GM19467 (cell line): ENCODE results near the gene GATAD2A.

Source experiments
- ATAC-seq: cut with Tn5 transposase; IDR thresholded peaks from one replicate; pipeline ENCODE4 v1.9.1; 2021; ENCODE audit warnings: mild to moderate bottlenecking, moderate library complexity; ENCODE audit not compliant: unreplicated experiment

Gene GATAD2A

DNA sequence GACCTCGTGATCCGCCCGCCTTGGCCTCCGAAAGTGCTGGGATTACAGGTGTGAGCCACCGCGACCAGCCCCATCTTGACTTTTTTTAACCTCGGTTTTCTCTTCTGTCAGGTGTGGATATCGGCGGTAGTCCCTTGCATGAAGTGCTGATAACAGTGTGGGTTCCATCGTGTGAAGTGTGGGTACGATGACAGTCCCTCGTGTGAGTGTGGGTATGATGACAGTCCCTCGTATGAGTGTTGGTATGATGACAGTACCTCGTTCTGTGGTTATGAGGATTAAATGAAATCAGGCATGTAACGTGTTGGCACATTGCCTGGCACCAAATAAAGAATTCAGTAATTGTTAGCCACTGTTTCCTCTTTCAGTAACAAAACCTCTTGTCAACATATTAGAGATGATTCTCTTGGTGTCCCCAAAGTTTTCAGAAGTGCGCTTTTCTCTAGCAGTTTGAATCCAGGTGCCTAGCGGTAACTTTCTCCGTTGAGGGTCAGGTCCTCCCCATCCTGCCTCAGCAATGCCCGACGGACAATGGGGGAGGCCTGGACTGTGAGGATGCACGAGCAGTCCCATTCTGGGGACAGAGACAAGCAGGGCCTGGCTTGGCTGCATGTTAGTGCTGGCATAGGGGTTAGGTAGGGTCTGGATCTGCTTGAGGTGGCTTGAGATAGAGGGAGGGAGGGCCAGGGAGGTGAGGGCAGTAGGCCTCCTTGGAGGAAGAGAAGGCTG is 15.3 kb downstream of the GATAD2A start:
- ATAC-seq, result no peak

DNA sequence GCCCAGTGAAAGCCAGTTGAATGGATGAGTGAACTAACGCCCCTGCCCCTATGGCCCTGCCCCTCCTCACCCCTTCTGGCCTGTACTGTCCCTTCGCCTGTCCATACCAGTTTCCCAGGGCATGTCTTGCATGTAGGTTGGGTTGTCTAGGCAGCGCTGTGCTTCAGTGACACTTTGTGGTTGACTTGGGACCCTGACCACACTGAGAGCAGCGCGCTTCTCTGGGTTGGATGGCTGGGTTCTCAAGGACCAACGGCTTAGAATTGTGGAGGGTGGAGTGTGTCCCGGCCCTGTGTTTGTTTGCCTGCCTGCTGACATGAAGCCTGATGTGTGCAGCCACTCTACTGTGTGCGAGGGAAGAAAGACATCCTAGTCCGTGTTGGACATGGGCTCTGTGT is 15.8 kb downstream of the GATAD2A start:
- no peak for ATAC-seq

DNA sequence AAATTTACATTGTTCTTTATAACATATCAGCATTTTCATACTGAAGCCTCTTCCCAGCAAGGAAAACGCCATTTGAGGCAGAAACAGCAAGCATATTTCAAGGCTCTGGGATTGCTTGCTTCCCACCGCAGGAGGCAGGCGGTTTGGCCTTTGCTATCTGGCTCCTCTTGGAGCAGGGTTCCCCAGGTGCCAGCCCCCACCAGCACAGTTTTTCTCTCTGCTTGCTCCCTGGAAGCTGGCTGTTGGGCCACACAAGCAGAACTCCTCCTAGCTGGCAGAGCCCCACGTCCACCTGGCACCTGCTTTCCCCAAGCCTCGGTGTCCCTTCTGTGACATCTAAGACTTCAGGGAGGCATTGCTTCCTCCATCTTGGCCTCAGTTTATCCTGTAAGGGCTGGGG is 16.7 kb downstream of the GATAD2A start:
- ATAC-seq, result no peak

GRCh38 chr19:19423322-19423721 is 17.8 kb downstream of the GATAD2A start:
- no peak for ATAC-seq

DNA sequence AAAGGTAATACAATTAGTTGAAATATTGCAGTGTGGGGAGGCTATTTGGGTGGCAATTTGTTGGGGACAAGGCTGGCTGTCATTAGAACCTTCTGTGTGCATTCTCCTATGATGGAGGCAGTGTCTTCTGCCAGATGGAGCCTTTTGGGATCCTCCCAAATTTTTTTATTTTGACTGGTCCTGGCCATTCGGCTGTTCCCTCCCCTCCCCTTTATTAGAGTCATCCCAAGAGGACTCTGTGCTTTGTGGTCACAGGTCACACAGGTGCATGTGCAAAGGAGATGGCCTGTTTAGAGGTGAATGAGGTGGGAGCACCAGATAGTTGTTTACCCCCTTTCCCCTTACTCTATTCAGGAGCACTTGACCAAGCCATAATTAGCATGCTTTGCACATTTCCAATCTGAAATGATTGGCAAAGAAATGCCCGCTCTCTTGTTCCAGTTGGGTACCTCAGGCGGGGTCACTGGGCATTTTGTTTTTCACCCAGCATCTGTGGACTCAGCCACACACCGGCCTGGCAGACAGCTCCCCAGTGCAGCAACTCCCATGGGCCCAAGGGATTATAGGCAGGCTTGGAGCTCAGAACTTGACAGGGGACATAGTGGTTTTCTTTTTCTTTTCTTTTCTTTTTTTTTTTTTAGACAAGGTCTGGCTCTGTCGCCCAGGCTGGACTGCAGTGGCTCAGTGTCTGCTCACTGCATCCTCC is 19.8 kb downstream of the GATAD2A start:
- ATAC-seq, result no peak

DNA sequence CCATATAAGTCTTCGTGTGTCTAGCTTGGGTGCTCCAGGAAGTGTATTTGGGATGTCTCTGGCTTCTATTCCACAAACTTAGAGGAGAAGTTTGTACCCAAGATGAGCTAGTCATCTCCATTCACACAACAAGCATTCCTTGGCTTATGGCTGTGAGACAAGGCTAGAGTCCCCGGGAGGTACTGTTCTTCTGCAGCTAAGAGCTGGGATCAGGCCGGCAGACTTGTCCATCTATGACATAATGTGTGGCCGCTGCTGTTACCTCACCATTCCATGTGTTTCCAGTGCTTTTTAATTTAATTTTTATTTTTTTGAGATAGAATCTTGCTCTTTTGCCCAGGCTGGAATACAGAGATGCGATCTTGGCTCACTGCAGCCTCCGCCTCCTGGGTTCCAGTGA is 20.7 kb downstream of the GATAD2A start:
- no peak for ATAC-seq

DNA sequence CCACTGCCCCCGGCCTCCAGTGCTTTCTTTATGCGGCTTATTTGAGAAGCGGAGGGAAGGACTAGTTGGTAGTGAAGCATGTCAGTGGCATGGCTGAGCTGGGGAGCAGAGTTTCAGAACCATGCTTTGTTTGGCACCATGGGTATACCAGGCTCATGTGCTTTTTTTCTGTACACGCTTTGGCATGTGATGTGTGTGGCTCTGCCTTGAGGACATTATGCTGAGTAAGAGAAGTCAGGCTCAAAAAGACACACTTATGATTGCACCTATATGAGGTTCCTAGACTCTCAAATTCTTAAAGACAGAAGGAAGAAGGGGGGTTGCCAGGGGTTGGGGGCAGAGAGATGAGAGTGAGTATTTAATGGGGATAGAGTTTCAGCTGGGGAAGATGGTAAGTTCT is 21.3 kb downstream of the GATAD2A start:
- no peak for ATAC-seq

DNA sequence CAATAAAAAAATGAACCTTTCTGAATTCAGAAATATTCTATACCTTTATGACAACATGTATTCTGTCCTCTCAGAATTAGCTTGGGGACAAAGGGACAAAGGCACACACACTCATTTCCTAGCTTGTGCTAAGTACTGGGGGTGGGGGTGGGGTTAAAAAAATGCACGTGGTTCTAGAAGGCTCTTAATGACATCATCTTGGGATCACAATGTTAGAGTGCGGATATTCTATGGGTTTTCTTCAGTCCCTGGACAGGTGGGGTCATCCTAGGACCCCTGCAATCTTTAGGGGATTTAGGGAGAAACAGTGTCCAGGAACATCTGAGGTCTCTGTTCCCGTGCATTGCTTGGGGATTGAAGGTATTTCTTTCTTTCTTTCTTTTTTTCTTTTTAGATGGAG is 21.8 kb downstream of the GATAD2A start:
- no peak for ATAC-seq

DNA sequence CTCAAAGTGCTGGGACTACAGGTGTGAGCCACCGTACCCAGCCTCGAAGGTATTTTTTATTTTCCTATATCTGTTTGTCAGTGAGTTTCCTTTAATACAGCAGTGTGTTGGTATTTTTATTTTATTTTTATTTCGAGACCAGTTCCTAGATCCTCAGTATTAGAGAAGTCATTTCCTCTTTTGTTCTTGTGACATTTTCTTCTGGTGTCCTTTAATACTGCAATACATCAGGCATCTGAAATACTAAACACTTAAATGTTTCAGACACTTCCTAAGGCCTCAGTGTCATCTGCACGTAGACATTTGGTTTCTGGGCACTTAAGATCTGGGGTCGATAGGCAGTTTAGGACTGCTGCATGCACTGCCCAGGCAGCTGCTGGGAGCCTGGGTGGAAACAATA is 22.5 kb downstream of the GATAD2A start:
- ATAC-seq, result no peak

GRCh38 chr19:19428746-19429145 is 23.3 kb downstream of the GATAD2A start:
- no peak for ATAC-seq

GRCh38 chr19:19429361-19429760 is 23.9 kb downstream of the GATAD2A start:
- ATAC-seq, result no peak

GRCh38 chr19:19432732-19433131 is 27.3 kb downstream of the GATAD2A start:
- no peak for ATAC-seq

GRCh38 chr19:19433666-19434213 is 28.3 kb downstream of the GATAD2A start:
- no peak for ATAC-seq

GRCh38 chr19:19434483-19435045 is 29.1 kb downstream of the GATAD2A start:
- no peak for ATAC-seq

DNA sequence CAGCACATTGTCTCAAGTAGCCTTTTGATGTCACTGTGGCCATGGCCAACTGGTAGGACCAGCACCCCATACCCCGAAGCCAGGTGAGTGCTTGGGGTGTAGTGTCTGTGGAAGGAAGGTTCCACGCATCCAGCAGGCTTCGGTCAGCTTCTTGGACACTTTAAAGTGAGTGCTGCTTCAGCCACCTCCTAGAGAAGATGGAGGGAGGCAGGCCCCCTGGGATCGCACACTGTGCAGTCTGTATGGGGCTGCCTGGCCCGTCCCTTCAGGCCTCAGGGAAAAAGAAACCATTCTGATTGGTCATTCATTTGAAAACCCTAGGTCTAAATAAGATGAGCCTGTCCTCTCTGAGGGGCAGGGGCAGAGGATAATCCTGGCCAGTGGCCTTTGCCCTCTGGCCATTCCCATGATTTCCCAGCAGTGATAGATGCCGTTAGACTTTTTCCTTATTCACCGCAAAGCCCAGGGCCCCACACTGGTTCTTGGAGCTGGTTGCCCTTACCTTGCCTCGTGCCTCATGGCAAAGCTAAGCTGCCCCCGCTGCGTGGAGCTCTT is 30.7 kb downstream of the GATAD2A start:
- ATAC-seq, result no peak

GRCh38 chr19:19438366-19439175 is 33.1 kb downstream of the GATAD2A start:
- ATAC-seq, result no peak

- no peak for ATAC-seq
Measured at GRCh38 chr19:19439176-19439482, 33.7 kb downstream of the GATAD2A start.

DNA sequence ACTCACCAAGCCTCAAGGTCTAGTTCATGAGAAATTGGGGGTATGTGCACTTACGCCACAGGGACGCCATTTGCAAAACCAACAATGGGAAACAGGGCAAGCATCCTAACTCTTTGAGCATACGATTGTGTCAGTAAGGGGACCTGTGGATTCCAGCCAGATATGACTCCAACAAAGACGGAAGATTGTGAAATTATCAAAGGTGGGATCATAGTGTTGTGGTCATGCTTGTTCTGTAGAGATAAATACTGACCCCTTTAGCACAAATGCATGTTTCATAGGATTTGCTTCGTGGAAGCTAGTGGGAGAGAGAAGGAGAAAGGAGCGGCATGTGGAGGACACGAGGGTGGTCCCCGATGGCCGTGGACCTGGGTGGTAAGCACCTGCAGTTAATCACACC is 37.8 kb downstream of the GATAD2A start:
- ATAC-seq, result no peak

- no peak for ATAC-seq
Measured at GRCh38 chr19:19443902-19444680, 38.6 kb downstream of the GATAD2A start.

- no peak for ATAC-seq
Measured at GRCh38 chr19:19444681-19445155, 39.2 kb downstream of the GATAD2A start.
